ENCODE measurements around the gene TMEM238L.

The TMEM238L gene

GRCh38 chr17:10827898-10828552 is 24.1 kb upstream of the TMEM238L start:
- no peaks in the 10 kb centered on the region for H3K36me3 ChIP-seq (ENCODE audit: insufficient read depth, low read depth, low read length)
- H3K4me1 ChIP-seq (ENCODE audit: insufficient read depth, low read length) = peaks cover 16% of the 10 kb centered on the region; the same call in 1 of the 2 replicates
- H3K9me3 ChIP-seq (ENCODE audit: insufficient read depth, low read depth, low read length) = no peaks in the 10 kb centered on the region
- H3K27ac ChIP-seq (ENCODE audit: low read length) = no peak overlapping the region
- H3K9ac ChIP-seq (ENCODE audit: low read depth, low read length) = no peak overlapping the region
- H3K4me3 ChIP-seq (ENCODE audit: low read length) = no peak overlapping the region
- no peaks in the 10 kb centered on the region for H3K27me3 ChIP-seq (ENCODE audit: insufficient read depth, low read length)

GRCh38 chr17:10824874-10825273 is 21.0 kb upstream of the TMEM238L start:
- Histone ChIP-seq H3K36me3 (ENCODE audit: insufficient read depth, low read depth, low read length) (no peaks in the 10 kb centered on the region), H3K9ac (ENCODE audit: low read depth, low read length) (no peak overlapping the region), H3K4me1 (ENCODE audit: insufficient read depth, low read length) (peaks cover 13% of the 10 kb centered on the region; the same call in 1 of the 2 replicates), H3K27ac (ENCODE audit: low read length) (no peak overlapping the region), H3K4me3 (ENCODE audit: low read length) (no peak overlapping the region), H3K27me3 (ENCODE audit: insufficient read depth, low read length) (no peaks in the 10 kb centered on the region), H3K9me3 (ENCODE audit: insufficient read depth, low read depth, low read length) (no peaks in the 10 kb centered on the region)

- no peak overlapping the region for H3K4me3 ChIP-seq (ENCODE audit: low read length)
- no peak overlapping the region for H3K27ac ChIP-seq (ENCODE audit: low read length)
- H3K27me3 ChIP-seq (ENCODE audit: insufficient read depth, low read length) = no peaks in the 10 kb centered on the region
- no peaks in the 10 kb centered on the region for H3K36me3 ChIP-seq (ENCODE audit: insufficient read depth, low read depth, low read length)
- no peak overlapping the region for H3K9ac ChIP-seq (ENCODE audit: low read depth, low read length)
- no peaks in the 10 kb centered on the region for H3K9me3 ChIP-seq (ENCODE audit: insufficient read depth, low read depth, low read length)
- H3K4me1 ChIP-seq (ENCODE audit: insufficient read depth, low read length) = no peaks in the 10 kb centered on the region
Measured at GRCh38 chr17:10821770-10822169, 17.9 kb upstream of the TMEM238L start.

- H3K36me3 ChIP-seq (ENCODE audit: insufficient read depth, low read depth, low read length) = no peaks in the 10 kb centered on the region
- no peak overlapping the region for H3K4me3 ChIP-seq (ENCODE audit: low read length)
- no peaks in the 10 kb centered on the region for H3K9me3 ChIP-seq (ENCODE audit: insufficient read depth, low read depth, low read length)
- no peak overlapping the region for H3K9ac ChIP-seq (ENCODE audit: low read depth, low read length)
- no peak overlapping the region for H3K27ac ChIP-seq (ENCODE audit: low read length)
- no peaks in the 10 kb centered on the region for H3K4me1 ChIP-seq (ENCODE audit: insufficient read depth, low read length)
- H3K27me3 ChIP-seq (ENCODE audit: insufficient read depth, low read length) = no peaks in the 10 kb centered on the region
Measured at GRCh38 chr17:10821054-10821453, 17.2 kb upstream of the TMEM238L start.

- H3K9me3 ChIP-seq (ENCODE audit: insufficient read depth, low read depth, low read length) = no peaks in the 10 kb centered on the region
- H3K36me3 ChIP-seq (ENCODE audit: insufficient read depth, low read depth, low read length) = no peaks in the 10 kb centered on the region
- H3K27ac ChIP-seq (ENCODE audit: low read length) = no peak overlapping the region
- H3K9ac ChIP-seq (ENCODE audit: low read depth, low read length) = no peak overlapping the region
- H3K4me3 ChIP-seq (ENCODE audit: low read length) = no peak overlapping the region
- H3K27me3 ChIP-seq (ENCODE audit: insufficient read depth, low read length) = no peaks in the 10 kb centered on the region
- H3K4me1 ChIP-seq (ENCODE audit: insufficient read depth, low read length) = no peaks in the 10 kb centered on the region
Measured at GRCh38 chr17:10815319-10815718, 11.4 kb upstream of the TMEM238L start.

GRCh38 chr17:10814075-10814474 is 10.2 kb upstream of the TMEM238L start:
- Histone ChIP-seq H3K36me3 (ENCODE audit: insufficient read depth, low read depth, low read length) (no peaks in the 10 kb centered on the region), H3K27me3 (ENCODE audit: insufficient read depth, low read length) (no peaks in the 10 kb centered on the region), H3K27ac (ENCODE audit: low read length) (no peak overlapping the region), H3K4me3 (ENCODE audit: low read length) (no peak overlapping the region), H3K9me3 (ENCODE audit: insufficient read depth, low read depth, low read length) (no peaks in the 10 kb centered on the region), H3K4me1 (ENCODE audit: insufficient read depth, low read length) (no peaks in the 10 kb centered on the region), H3K9ac (ENCODE audit: low read depth, low read length) (no peak overlapping the region)

GRCh38 chr17:10812674-10813073 is 8.8 kb upstream of the TMEM238L start:
- Histone ChIP-seq H3K27me3 (ENCODE audit: insufficient read depth, low read length) (no peaks in the 10 kb centered on the region), H3K27ac (ENCODE audit: low read length) (no peak overlapping the region), H3K9me3 (ENCODE audit: insufficient read depth, low read depth, low read length) (no peaks in the 10 kb centered on the region), H3K9ac (ENCODE audit: low read depth, low read length) (no peak overlapping the region), H3K4me3 (ENCODE audit: low read length) (no peak overlapping the region), H3K36me3 (ENCODE audit: insufficient read depth, low read depth, low read length) (no peaks in the 10 kb centered on the region), H3K4me1 (ENCODE audit: insufficient read depth, low read length) (no peaks in the 10 kb centered on the region)

- Histone ChIP-seq H3K27me3 (ENCODE audit: insufficient read depth, low read length) (no peaks in the 10 kb centered on the region), H3K36me3 (ENCODE audit: insufficient read depth, low read depth, low read length) (no peaks in the 10 kb centered on the region)
Measured at GRCh38 chr17:10809605-10810004, 5.7 kb upstream of the TMEM238L start.

GRCh38 chr17:10807704-10808128 is 3.8 kb upstream of the TMEM238L start:
- no peaks in the 10 kb centered on the region for H3K9me3 ChIP-seq (ENCODE audit: insufficient read depth, low read depth, low read length)
- no peaks in the 10 kb centered on the region for H3K27me3 ChIP-seq (ENCODE audit: insufficient read depth, low read length)
- no peak overlapping the region for H3K4me3 ChIP-seq (ENCODE audit: low read length)
- H3K27ac ChIP-seq (ENCODE audit: low read length) = no peak overlapping the region
- no peaks in the 10 kb centered on the region for H3K4me1 ChIP-seq (ENCODE audit: insufficient read depth, low read length)
- H3K9ac ChIP-seq (ENCODE audit: low read depth, low read length) = no peak overlapping the region
- H3K36me3 ChIP-seq (ENCODE audit: insufficient read depth, low read depth, low read length) = no peaks in the 10 kb centered on the region

More at GRCh38 chr17:10809605-10810004, 5.7 kb upstream of the TMEM238L start:
- Histone ChIP-seq H3K9me3 (ENCODE audit: insufficient read depth, low read depth, low read length) (no peaks in the 10 kb centered on the region), H3K4me3 (ENCODE audit: low read length) (no peak overlapping the region), H3K27ac (ENCODE audit: low read length) (no peak overlapping the region), H3K4me1 (ENCODE audit: insufficient read depth, low read length) (no peaks in the 10 kb centered on the region), H3K9ac (ENCODE audit: low read depth, low read length) (no peak overlapping the region)

GRCh38 chr17:10806545-10807262 is 2.8 kb upstream of the TMEM238L start:
- Histone ChIP-seq H3K4me3 (ENCODE audit: low read length) (no peak overlapping the region), H3K9me3 (ENCODE audit: insufficient read depth, low read depth, low read length) (no peaks in the 10 kb centered on the region)

GRCh38 chr17:10805911-10806310 is 2.0 kb upstream of the TMEM238L start:
- H3K27me3 ChIP-seq (ENCODE audit: insufficient read depth, low read length) = no peaks in the 10 kb centered on the region
- H3K4me1 ChIP-seq (ENCODE audit: insufficient read depth, low read length) = no peaks in the 10 kb centered on the region
- H3K36me3 ChIP-seq (ENCODE audit: insufficient read depth, low read depth, low read length) = no peaks in the 10 kb centered on the region
- H3K27ac ChIP-seq (ENCODE audit: low read length) = no peak overlapping the region
- no peak overlapping the region for H3K9ac ChIP-seq (ENCODE audit: low read depth, low read length)
- no peak overlapping the region for H3K4me3 ChIP-seq (ENCODE audit: low read length)
- H3K9me3 ChIP-seq (ENCODE audit: insufficient read depth, low read depth, low read length) = no peaks in the 10 kb centered on the region

More at GRCh38 chr17:10806545-10807262, 2.8 kb upstream of the TMEM238L start:
- Histone ChIP-seq H3K9ac (ENCODE audit: low read depth, low read length) (no peak overlapping the region), H3K4me1 (ENCODE audit: insufficient read depth, low read length) (no peaks in the 10 kb centered on the region), H3K36me3 (ENCODE audit: insufficient read depth, low read depth, low read length) (no peaks in the 10 kb centered on the region), H3K27ac (ENCODE audit: low read length) (no peak overlapping the region), H3K27me3 (ENCODE audit: insufficient read depth, low read length) (no peaks in the 10 kb centered on the region)

GRCh38 chr17:10804546-10804945 is 647 bp upstream of the TMEM238L start:
- Histone ChIP-seq H3K27me3 (ENCODE audit: insufficient read depth, low read length) (no peaks in the 10 kb centered on the region), H3K36me3 (ENCODE audit: insufficient read depth, low read depth, low read length) (no peaks in the 10 kb centered on the region), H3K9ac (ENCODE audit: low read depth, low read length) (no peak overlapping the region), H3K27ac (ENCODE audit: low read length) (no peak overlapping the region), H3K4me1 (ENCODE audit: insufficient read depth, low read length) (no peaks in the 10 kb centered on the region), H3K4me3 (ENCODE audit: low read length) (no peak overlapping the region), H3K9me3 (ENCODE audit: insufficient read depth, low read depth, low read length) (no peaks in the 10 kb centered on the region)

Measured in iPS-20b (cell line).